Glomerular endothelial cell (primary cell): ENCODE data around the gene ZNF518A. TPM values are rescaled to one million over a fixed set of nuclear protein-coding genes. Genes with fewer than 3 reads are reported as not detected.
"Not testable (repeated sequence)": the region's sequence is repeated elsewhere in the genome, so short reads cannot be mapped to it uniquely, and the experiment has no call there.

Experiments used
- DNase-seq: peaks from one replicate; pipeline ENCODE4 v3.0.0-alpha.2; 2011; ENCODE audit warnings: low read depth, low spot score; ENCODE audit errors: extremely low read depth
- total RNA-seq: library from RNA; depleted of rRNA; stranded (reverse); fragments of >200 nt; gene quantifications from 2 replicates; pipeline ENCODE4 v1.2.3, GENCODE V29; 2015

The ZNF518A gene
- total RNA-seq, 1 donor from 2014 or later: 10.6 TPM

GRCh38 chr10:96136810-96137209 is 6.7 kb downstream of the ZNF518A start:
- DNase-seq: no peak

- DNase-seq: no peak
Observed at GRCh38 chr10:96137567-96137966, 7.5 kb downstream of the ZNF518A start.

GRCh38 chr10:96138102-96138501 is 8.0 kb downstream of the ZNF518A start:
- DNase-seq: no peak

DNA sequence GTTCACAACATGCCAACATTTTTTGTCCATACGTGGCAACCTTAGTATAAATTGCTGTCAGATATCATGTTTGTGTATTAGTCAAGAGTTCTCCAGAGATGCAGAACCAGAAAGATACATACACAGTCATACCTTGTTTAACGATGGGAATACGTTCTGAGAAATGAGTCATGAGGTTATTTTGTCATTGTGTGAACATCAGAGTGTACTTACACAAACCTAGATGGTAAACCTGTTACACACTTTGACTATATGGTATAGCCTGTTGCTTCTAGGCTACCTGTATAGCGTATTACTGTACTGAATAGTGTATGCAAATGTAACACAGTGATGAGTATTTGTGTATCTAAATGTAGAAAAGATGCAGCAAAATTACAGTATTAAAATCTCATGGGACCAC is 22.3 kb downstream of the ZNF518A start:
- no peak for DNase-seq

- DNase-seq: no peak
Observed at GRCh38 chr10:96153070-96153469, 23.0 kb downstream of the ZNF518A start.

DNA sequence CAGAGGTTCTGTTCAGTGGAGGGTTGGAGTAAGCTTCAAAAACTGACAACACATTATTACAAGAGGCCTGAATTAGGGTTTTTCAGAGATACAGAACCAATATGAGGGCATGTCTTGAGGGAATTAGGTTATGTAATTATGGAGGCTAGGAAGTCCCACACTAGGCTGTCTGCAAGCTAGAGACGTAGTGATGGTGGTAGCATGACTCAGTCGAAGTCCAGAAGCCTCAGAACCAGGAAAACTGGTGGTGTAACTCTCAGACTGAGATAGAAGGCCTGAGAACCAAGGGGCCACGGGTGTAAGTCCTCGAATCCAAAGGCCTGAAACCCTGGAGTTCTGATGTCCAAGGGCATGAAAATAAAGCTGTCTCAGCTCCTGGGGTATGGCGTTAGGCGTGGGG is 35.6 kb downstream of the ZNF518A start:
- no peak for DNase-seq

DNA sequence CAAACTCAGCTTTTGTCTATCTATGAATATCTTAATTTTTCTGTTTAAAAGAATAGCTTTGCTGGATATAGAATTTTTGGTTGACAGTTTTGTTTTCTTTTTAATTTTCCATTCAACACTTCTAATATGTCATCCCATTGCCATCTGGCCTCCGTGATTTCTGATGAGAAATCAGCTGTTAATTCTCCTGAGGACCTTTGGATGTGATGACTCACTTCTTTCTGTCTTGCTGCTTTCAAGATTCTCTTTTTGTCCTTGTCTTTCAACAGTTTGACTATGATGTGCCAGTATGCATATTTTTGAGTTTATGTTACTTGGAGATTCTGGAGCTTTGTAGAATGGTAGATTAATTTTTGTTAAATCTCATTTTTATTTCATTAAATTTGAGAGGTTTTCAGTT is 38.4 kb downstream of the ZNF518A start:
- DNase-seq: no peak

GRCh38 chr10:96170230-96170629 is 40.1 kb downstream of the ZNF518A start:
- DNase-seq: no peak

- DNase-seq: no peak
Observed at GRCh38 chr10:96172666-96173065, 42.6 kb downstream of the ZNF518A start.

DNA sequence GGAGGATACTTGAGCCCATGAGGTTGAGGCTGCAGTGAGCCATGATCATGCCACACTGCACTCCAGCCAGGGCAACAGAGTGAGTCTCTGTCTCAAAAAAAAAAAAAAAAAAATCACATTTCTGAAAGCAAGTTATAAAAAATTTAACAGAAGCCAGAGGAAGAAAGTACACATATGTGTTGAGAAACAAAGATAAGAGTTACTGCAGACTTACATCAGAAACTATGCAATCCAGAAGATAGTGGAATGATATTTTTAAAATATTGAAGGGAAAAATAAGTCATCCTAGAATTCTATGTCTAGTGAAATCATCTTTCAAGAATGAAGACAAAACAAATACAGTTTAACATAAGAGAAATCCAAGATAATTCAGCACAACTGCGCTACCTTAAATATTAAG is 46.9 kb downstream of the ZNF518A start:
- DNase-seq: no peak

DNA sequence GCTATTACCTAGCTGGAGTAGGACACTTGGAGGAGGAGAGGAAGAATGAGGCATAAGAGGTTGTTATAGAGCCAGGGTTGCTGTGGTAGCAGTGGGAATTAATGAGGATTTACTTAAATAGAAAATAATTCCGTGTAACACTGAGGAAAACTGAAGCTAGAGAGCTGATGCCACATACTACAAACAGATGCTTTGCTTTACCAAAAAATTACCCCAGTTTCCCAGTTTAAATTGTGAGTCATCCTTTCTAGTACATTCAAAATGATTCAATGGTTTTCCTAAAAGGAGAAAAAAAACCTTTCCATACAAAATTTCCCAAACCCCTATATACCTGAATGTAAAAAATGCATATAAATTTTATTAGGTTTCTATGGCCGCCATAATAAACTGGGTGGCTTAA is 58.3 kb downstream of the ZNF518A start:
- DNase-seq: no peak

- no peak for DNase-seq
Observed at GRCh38 chr10:96188916-96189315, 58.8 kb downstream of the ZNF518A start.

DNA sequence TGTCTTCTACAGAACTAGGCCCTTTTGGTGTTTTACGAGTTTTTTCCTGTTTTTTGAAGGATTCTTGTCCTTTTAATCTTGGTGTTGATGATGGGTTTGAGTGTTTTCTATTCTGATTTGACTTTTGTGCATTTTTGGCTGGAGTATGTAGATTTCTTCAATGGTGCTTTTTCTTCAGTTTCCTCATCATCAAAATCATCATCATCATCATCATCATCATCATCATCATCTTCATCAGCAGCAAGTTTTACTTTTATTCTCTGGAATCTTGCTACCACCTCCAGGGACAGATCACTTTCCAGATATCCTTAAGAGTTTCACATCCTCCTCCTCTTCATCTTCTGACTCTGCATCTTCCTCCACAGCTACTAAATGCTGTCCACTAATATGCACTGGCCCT is 59.4 kb downstream of the ZNF518A start:
- DNase-seq: not testable (repeated sequence)

DNA sequence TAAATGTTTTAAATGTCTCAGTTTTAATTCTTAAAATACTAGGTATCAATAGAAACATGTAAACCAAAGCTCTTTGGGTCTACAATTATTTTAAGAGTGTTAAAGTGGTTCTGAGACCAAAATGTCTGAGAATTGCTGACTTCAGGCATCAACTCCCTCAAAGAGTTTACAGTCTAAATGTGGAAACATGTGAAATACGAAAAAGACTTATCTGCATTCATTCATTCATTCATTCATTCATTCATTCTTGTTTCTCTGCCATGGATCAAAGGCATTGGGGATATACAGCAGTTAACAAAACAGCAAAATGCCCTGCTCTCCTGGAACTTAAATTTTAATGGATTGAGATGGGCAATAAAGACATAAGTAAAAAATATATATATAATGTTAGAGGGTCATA is 71.4 kb downstream of the ZNF518A start:
- no peak for DNase-seq

- no peak for DNase-seq
Observed at GRCh38 chr10:96205580-96205979, 75.5 kb downstream of the ZNF518A start.

DNA sequence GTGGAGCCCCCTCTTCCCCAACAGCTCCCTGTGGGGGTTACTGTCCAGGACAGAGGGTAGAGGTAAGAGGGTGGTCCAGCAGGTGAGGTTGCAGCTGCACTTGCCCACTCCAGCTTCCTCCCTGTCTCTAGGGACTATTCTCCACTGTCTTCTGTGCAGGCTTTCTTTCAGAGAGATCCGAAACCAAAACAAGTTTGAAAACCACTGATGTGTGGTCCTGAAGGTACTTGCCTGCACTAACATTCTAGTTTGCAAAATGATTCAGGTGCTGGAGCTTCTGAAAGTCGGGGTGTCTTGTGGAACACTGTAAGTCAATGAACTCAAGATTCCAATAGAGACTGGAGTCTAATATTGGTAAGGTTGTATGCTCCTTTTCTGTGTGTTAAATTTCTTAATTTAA is 78.2 kb downstream of the ZNF518A start:
- no peak for DNase-seq

DNA sequence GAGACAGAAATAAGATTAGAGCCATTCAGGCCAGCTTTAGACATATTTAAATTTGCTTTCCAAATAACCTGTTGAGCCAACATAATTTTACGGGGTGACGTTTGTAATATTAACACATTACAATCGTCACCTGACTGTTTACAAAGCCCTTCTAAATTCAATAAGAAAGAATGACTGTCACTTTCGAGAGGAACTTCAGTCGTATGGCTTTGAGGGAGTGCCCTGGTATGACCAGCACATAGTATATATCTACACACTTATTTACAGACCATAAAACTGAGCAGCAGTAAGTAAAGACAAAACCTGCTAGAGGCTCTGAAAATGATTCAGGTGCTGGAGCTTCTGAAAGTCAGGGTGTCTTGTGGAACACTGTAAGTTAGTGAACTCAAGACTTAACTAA is 78.8 kb downstream of the ZNF518A start:
- no peak for DNase-seq

GRCh38 chr10:96211764-96212163 is 81.7 kb downstream of the ZNF518A start:
- DNase-seq: no peak

- DNase-seq: no peak
Observed at GRCh38 chr10:96212911-96213310, 82.8 kb downstream of the ZNF518A start.

Other genes with a start within 250 kb of the ZNF518A start
- 0.47 TPM in 1 of 2 replicates, not detected in the other for gene CC2D2B, start 222.3 kb upstream of the ZNF518A start, total RNA-seq
- 14.0 and 17.7 TPM in 2 replicates for gene CCNJ, start 86.7 kb upstream of the ZNF518A start, total RNA-seq
- gene BLNK, start 141.3 kb downstream of the ZNF518A start, total RNA-seq: not detected in 2 replicates
- gene DNTT, start 174.1 kb downstream of the ZNF518A start, total RNA-seq: not detected in 2 replicates
- not detected in 2 replicates for gene OPALIN, start 228.7 kb downstream of the ZNF518A start, total RNA-seq